OCI-LY7 (cell line): Measurements from ENCODE around the gene HOTAIR. TPM values are rescaled to one million over a fixed set of nuclear protein-coding genes. Genes with fewer than 3 reads are reported as not detected.

ENCODE experiments used
- BruUV-seq: library from RNA; stranded (reverse); fragments of 400-500 nt; replicated peaks from 2 replicates; lab custom pipeline; 2021; lab: Mats Ljungman, UMichigan
- CTCF ChIA-PET: fragments of 300-600 bp; sonication (Branson Sonifier 250); formaldehyde crosslinking; loops from one replicate; lab custom pipeline; 2022; ENCODE audit warnings: antibody characterized with exemption; ENCODE audit not compliant: unreplicated experiment; lab: Charles Lee
- POLR2A ChIA-PET: fragments of 300-600 bp; sonication (Branson Sonifier 250); formaldehyde crosslinking; loops from one replicate; lab custom pipeline; 2022; ENCODE audit warnings: antibody characterized with exemption; lab: Charles Lee
- DNase-seq: peaks from one replicate; pipeline ENCODE4 v3.0.0-alpha.2; 2015; ENCODE audit warnings: low spot score
- H2AFZ ChIP-seq: fragments of 200-600 bp; sonication (generic), shearing (Covaris generic); 2 replicates; pipeline ENCODE4 v1.6.1; 2014; ENCODE audit warnings: mild to moderate bottlenecking, antibody characterized with exemption, low read length, moderate library complexity
- H3K27ac ChIP-seq: fragments of 200-600 bp; sonication (generic); 2 replicates; pipeline ENCODE4 v1.5.1; 2014; ENCODE audit warnings: mixed run types, low read depth, mild to moderate bottlenecking, moderate library complexity, low read length, inconsistent platforms; ENCODE audit not compliant: poor library complexity, severe bottlenecking
- H3K36me3 ChIP-seq: fragments of 200-600 bp; sonication (generic); 2 replicates; pipeline ENCODE4 v1.6.1; 2014; ENCODE audit warnings: mild to moderate bottlenecking, antibody characterized with exemption, low read length, moderate library complexity, mixed read lengths; ENCODE audit not compliant: insufficient read depth
- H3K4me1 ChIP-seq: fragments of 200-600 bp; sonication (generic); 2 replicates; pipeline ENCODE4 v1.5.1; 2014; ENCODE audit warnings: mild to moderate bottlenecking, low read length; ENCODE audit not compliant: insufficient read depth, poor library complexity, severe bottlenecking
- H3K4me2 ChIP-seq: fragments of 200-600 bp; sonication (generic); 2 replicates; pipeline ENCODE4 v1.6.1; 2014; ENCODE audit warnings: mild to moderate bottlenecking, low read length
- H3K4me3 ChIP-seq: fragments of 200-600 bp; sonication (generic); 2 replicates; pipeline ENCODE4 v1.5.1; 2014; ENCODE audit warnings: mild to moderate bottlenecking, low read depth, low read length; ENCODE audit not compliant: poor library complexity, severe bottlenecking
- H3K79me2 ChIP-seq: fragments of 200-600 bp; sonication (generic); 2 replicates; pipeline ENCODE4 v1.6.1; 2016; ENCODE audit warnings: low read depth, mild to moderate bottlenecking, low read length, moderate library complexity, mixed read lengths; ENCODE audit not compliant: insufficient read depth
- H3K9me2 ChIP-seq: fragments of 200-600 bp; sonication (generic); 2 replicates; pipeline ENCODE4 v1.6.1; 2016; ENCODE audit warnings: mild to moderate bottlenecking, low read length, mixed read lengths; ENCODE audit not compliant: insufficient read depth
- H3K9me3 ChIP-seq: fragments of 200-600 bp; sonication (generic); 2 replicates; pipeline ENCODE4 v1.6.1; 2014; ENCODE audit warnings: mild to moderate bottlenecking, mixed run types, low read length, mixed read lengths
- H4K20me1 ChIP-seq: fragments of 200-600 bp; sonication (generic); 2 replicates; pipeline ENCODE4 v1.6.1; 2014; ENCODE audit warnings: mild to moderate bottlenecking, antibody characterized with exemption, low read length, moderate library complexity, mixed read lengths; ENCODE audit not compliant: insufficient read depth
- CTCF ChIP-seq: fragments of 200-600 bp; sonication (generic); conservative IDR thresholded peaks from 2 replicates; pipeline ENCODE4 v1.5.1; 2014; ENCODE audit warnings: mild to moderate bottlenecking, antibody characterized with exemption, low read length, moderate library complexity, mixed read lengths
- EZH2phosphoT487 ChIP-seq: fragments of 200-600 bp; sonication (generic); IDR thresholded peaks from 2 replicates; pipeline ENCODE4 v1.6.1; 2018; ENCODE audit warnings: low read depth, borderline replicate concordance, mild to moderate bottlenecking, mixed run types, antibody characterized with exemption, low read length, moderate library complexity, mixed read lengths
- intact Hi-C: fragments of 100-400 bp; cut with micrococcal nuclease; formaldehyde crosslinking; loops from one replicate; pipeline ENCODE4 v1.10.0; 2022; ENCODE audit not compliant: unreplicated experiment
- total RNA-seq, 2 experiments: library from RNA; depleted of rRNA in 1 of 2; stranded (reverse); fragments of >200 nt in 1 of 2; shearing (Covaris generic) in 1 of 2; gene quantifications; 2 replicates each; pipeline ENCODE4 v1.2.3, GENCODE V29; 2014 to 2022

Gene HOTAIR
- total RNA-seq, 2 experiments from 2014 or later: 0.88 to 5.3 TPM

GRCh38 chr12:53959314-53959713, 15.4 kb downstream of the HOTAIR start:
- H3K4me1 ChIP-seq: peaks cover 6% of the 10 kb centered on the region
- no peak overlapping the region for H3K4me2 ChIP-seq
- no peaks in the 10 kb centered on the region for H3K9me3 ChIP-seq
- no peaks in the 10 kb centered on the region for H3K79me2 ChIP-seq
- no peak overlapping the region for H2AFZ ChIP-seq
- POLR2A ChIA-PET: no interaction called here
- TF ChIP-seq CTCF: no peak
- no peak for TF ChIP-seq EZH2phosphoT487
- H3K36me3 ChIP-seq: no peaks in the 10 kb centered on the region
- DNase-seq: no peak
- H3K4me3 ChIP-seq: no peak overlapping the region
- H4K20me1 ChIP-seq: no peaks in the 10 kb centered on the region
- intact Hi-C loops: no loop called here
- no TSS peak for BruUV-seq
- no peaks in the 10 kb centered on the region for H3K9me2 ChIP-seq
- CTCF ChIA-PET: no interaction called here
- H3K27ac ChIP-seq: no peak overlapping the region

DNA sequence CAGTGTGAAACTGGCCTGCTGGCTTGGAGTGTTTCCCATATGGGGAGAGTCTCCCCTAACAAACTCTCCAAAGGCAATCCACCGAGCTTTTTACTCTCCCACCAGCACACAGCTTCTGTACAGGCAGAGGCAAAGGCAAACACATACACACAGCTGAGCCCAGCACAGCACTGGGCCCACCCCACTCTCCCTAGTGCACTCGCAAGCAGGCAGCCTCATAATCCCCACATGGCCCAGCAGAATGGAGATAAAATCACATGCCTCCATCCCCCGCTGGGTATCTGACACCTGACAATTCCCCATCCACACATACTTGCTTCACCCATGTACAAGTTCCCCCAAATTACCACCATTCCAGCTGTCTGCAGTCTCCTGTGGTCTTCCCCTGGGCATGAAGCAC, 16.6 kb downstream of the HOTAIR start:
- ChIA-PET CTCF (no interaction called here), POLR2A (no interaction called here)
- no peak overlapping the region for H2AFZ ChIP-seq
- no peaks in the 10 kb centered on the region for H3K36me3 ChIP-seq
- H3K4me2 ChIP-seq: no peak overlapping the region
- H3K9me3 ChIP-seq: no peaks in the 10 kb centered on the region
- no peak overlapping the region for H3K27ac ChIP-seq
- H3K4me3 ChIP-seq: no peak overlapping the region
- no peak for TF ChIP-seq EZH2phosphoT487
- no peaks in the 10 kb centered on the region for H4K20me1 ChIP-seq
- BruUV-seq: no TSS peak
- no peaks in the 10 kb centered on the region for H3K9me2 ChIP-seq
- H3K79me2 ChIP-seq: no peaks in the 10 kb centered on the region
- intact Hi-C loops: no loop called here
- peaks cover 6% of the 10 kb centered on the region for H3K4me1 ChIP-seq
- DNase-seq: no peak

GRCh38 chr12:53956914-53957536, 17.7 kb downstream of the HOTAIR start:
- Histone ChIP-seq H3K9me3 (no peaks in the 10 kb centered on the region), H3K36me3 (no peaks in the 10 kb centered on the region), H2AFZ (no peak overlapping the region), H3K4me3 (no peak overlapping the region), H3K9me2 (no peaks in the 10 kb centered on the region), H3K27ac (no peak overlapping the region), H4K20me1 (no peaks in the 10 kb centered on the region; the same call in 1 of the 2 replicates), H3K4me2 (no peak overlapping the region), H3K4me1 (peaks cover 6% of the 10 kb centered on the region), H3K79me2 (no peaks in the 10 kb centered on the region)
- BruUV-seq: no TSS peak
- no peak for TF ChIP-seq EZH2phosphoT487
- TF ChIP-seq CTCF: no peak
- no peak for DNase-seq
- ChIA-PET CTCF (no interaction called here), POLR2A (no interaction called here)
- intact Hi-C loops: no loop called here
